H1 (cell line): ENCODE measurements around the gene F10. TPM values are rescaled to one million over a fixed set of nuclear protein-coding genes. Genes with fewer than 3 reads are reported as not detected.

Experiments used
- CTCF ChIA-PET: fragments of 300-600 bp; sonication (Branson Sonifier 250); formaldehyde crosslinking; loops from one replicate; lab custom pipeline; 2021; ENCODE audit not compliant: partially characterized antibody; lab: Charles Lee
- POLR2A ChIA-PET: fragments of 300-600 bp; sonication (Branson Sonifier 250); formaldehyde crosslinking; loops from one replicate; lab custom pipeline; 2021; ENCODE audit warnings: inconsistent platforms; ENCODE audit not compliant: partially characterized antibody; lab: Charles Lee
- DNase-seq, 2 experiments: peaks; one replicate each; pipeline versions ENCODE4 v3.0.0 to v3.0.0-alpha.2; 2010 to 2022; ENCODE audit warnings: low spot score in 2 of 2, low read depth in 1 of 2, mixed read lengths in 1 of 2
- FAIRE-seq: peaks from 2 replicates; lab custom pipeline; 2011; peaks lifted over from hg19 to GRCh38; lab: Jason Lieb, UNC
- H2AFZ ChIP-seq: 2 replicates; pipeline ENCODE4 v1.8.1; 2012; ENCODE audit warnings: low read length, inconsistent platforms
- H2AK5ac ChIP-seq: 2 replicates; pipeline ENCODE4 v1.6.1; 2013; ENCODE audit warnings: low read depth, low read length
- H2BK120ac ChIP-seq: replicated peaks from 2 replicates; pipeline ENCODE3; 2013; ENCODE audit warnings: low read depth, low read length, inconsistent platforms
- H2BK12ac ChIP-seq: 2 replicates; pipeline ENCODE4 v1.6.1; 2013; ENCODE audit warnings: low read depth, low read length
- H2BK15ac ChIP-seq: 2 replicates; pipeline ENCODE4 v1.6.1; 2013; ENCODE audit warnings: low read length
- H2BK20ac ChIP-seq: 2 replicates; pipeline ENCODE4 v1.6.1; 2013; ENCODE audit warnings: low read length
- H2BK5ac ChIP-seq: 2 replicates; pipeline ENCODE4 v1.6.1; 2013; ENCODE audit warnings: low read depth, low read length
- H3K14ac ChIP-seq: 2 replicates; pipeline ENCODE4 v1.6.1; 2013; ENCODE audit warnings: inconsistent platforms; ENCODE audit not compliant: insufficient read length
- H3K18ac ChIP-seq: 2 replicates; pipeline ENCODE4 v1.6.1; 2013; ENCODE audit warnings: low read length; ENCODE audit errors: extremely low read depth
- H3K23ac ChIP-seq: 2 replicates; pipeline ENCODE4 v1.6.1; 2013; ENCODE audit warnings: inconsistent platforms; ENCODE audit not compliant: insufficient read length
- H3K23me2 ChIP-seq: 2 replicates; pipeline ENCODE4 v1.6.1; 2013; ENCODE audit warnings: low read depth, low read length
- H3K27ac ChIP-seq: 2 replicates; pipeline ENCODE4 v1.6.1; 2011; ENCODE audit warnings: low read depth, low read length, inconsistent platforms
- H3K27me3 ChIP-seq, 4 experiments: replicated peaks in 1 of 4; 1 replicate in 1 of 4; 2 replicates in 3 of 4; pipeline versions ENCODE4 v1.6.1 to v1.8.1; 2011 to 2013; ENCODE audit warnings: low read length in 3 of 4, mild to moderate bottlenecking in 3 of 4, inconsistent platforms in 2 of 4, mixed read lengths in 2 of 4, moderate library complexity in 1 of 4; ENCODE audit not compliant: control insufficient read depth in 3 of 4, insufficient read depth in 3 of 4; ENCODE audit errors: extremely low read depth in 1 of 4
- H3K36me3 ChIP-seq, 4 experiments: 2 replicates each; pipeline versions ENCODE4 v1.6.1 to v1.8.1; 2011 to 2013; ENCODE audit warnings: mild to moderate bottlenecking in 4 of 4, low read length in 3 of 4, moderate library complexity in 2 of 4, control low read depth in 1 of 4, inconsistent platforms in 1 of 4; ENCODE audit not compliant: insufficient read depth in 4 of 4, control insufficient read depth in 2 of 4
- H3K4ac ChIP-seq: replicated peaks from 2 replicates; pipeline ENCODE3; 2013; ENCODE audit warnings: low read length, low read depth, mixed read lengths, inconsistent platforms; ENCODE audit not compliant: insufficient read length
- H3K4me1 ChIP-seq, 4 experiments: replicated peaks in 1 of 4; 1 replicate in 1 of 4; 2 replicates in 3 of 4; pipeline versions ENCODE4 v1.6.1 to v1.8.1; 2011 to 2013; ENCODE audit warnings: low read length in 3 of 4, inconsistent platforms in 2 of 4, mixed read lengths in 1 of 4; ENCODE audit not compliant: insufficient read depth in 4 of 4, control insufficient read depth in 3 of 4
- H3K4me2 ChIP-seq, 2 experiments: 2 replicates each; pipeline versions ENCODE4 v1.6.1 to v1.8.1; 2011 to 2013; ENCODE audit warnings: low read depth in 2 of 2, low read length in 2 of 2, control low read depth in 1 of 2, inconsistent platforms in 1 of 2, mild to moderate bottlenecking in 1 of 2; ENCODE audit not compliant: insufficient read depth in 1 of 2
- H3K4me3 ChIP-seq, 4 experiments: fragments of 200-600, 300-600 bp in 1 of 4; sonication (generic), shearing (Covaris generic), sonication (Bioruptor Twin) in 1 of 4; 2 replicates each; pipeline versions ENCODE4 v1.5.1 to v1.8.1; 2011 to 2016; ENCODE audit warnings: low read length in 4 of 4, low read depth in 3 of 4, control low read depth in 2 of 4, inconsistent platforms in 2 of 4, mild to moderate bottlenecking in 2 of 4, mixed read lengths in 1 of 4, moderate library complexity in 1 of 4; ENCODE audit not compliant: insufficient read depth in 2 of 4; ENCODE audit errors: extremely low read depth in 1 of 4
- H3K56ac ChIP-seq: replicated peaks from 2 replicates; pipeline ENCODE3; 2013; ENCODE audit warnings: low read depth, mild to moderate bottlenecking, mixed read lengths, low read length, inconsistent platforms; ENCODE audit not compliant: insufficient read length
- H3K79me1 ChIP-seq: 2 replicates; pipeline ENCODE4 v1.6.1; 2013; ENCODE audit warnings: low read depth, low read length, control low read depth
- H3K79me2 ChIP-seq, 2 experiments: 2 replicates each; pipeline versions ENCODE4 v1.6.1 to v1.8.1; 2012 to 2013; ENCODE audit warnings: low read length in 2 of 2, mild to moderate bottlenecking in 2 of 2, inconsistent platforms in 1 of 2; ENCODE audit not compliant: insufficient read depth in 2 of 2, control insufficient read depth in 1 of 2
- H3K9ac ChIP-seq, 4 experiments: replicated peaks in 1 of 4; 1 replicate in 1 of 4; 2 replicates in 3 of 4; pipeline versions ENCODE4 v1.6.1 to v1.8.1; 2011 to 2013; ENCODE audit warnings: low read depth in 3 of 4, low read length in 3 of 4, control low read depth in 2 of 4, mild to moderate bottlenecking in 2 of 4, moderate library complexity in 2 of 4, inconsistent platforms in 1 of 4; ENCODE audit errors: extremely low read depth in 1 of 4
- H3K9me3 ChIP-seq, 2 experiments: 2 replicates each; pipeline versions ENCODE4 v1.6.1 to v1.8.1; 2012 to 2013; ENCODE audit warnings: mild to moderate bottlenecking in 2 of 2, moderate library complexity in 2 of 2, control low read depth in 1 of 2, inconsistent platforms in 1 of 2, low read depth in 1 of 2, low read length in 1 of 2, mixed read lengths in 1 of 2; ENCODE audit not compliant: insufficient read depth in 2 of 2
- H4K20me1 ChIP-seq, 2 experiments: replicated peaks in 1 of 2; 2 replicates each; pipeline versions ENCODE3 to v1.8.1; 2011 to 2013; ENCODE audit warnings: inconsistent platforms in 2 of 2, low read length in 2 of 2, mild to moderate bottlenecking in 1 of 2; ENCODE audit not compliant: insufficient read depth in 2 of 2, control insufficient read depth in 1 of 2
- H4K5ac ChIP-seq: 2 replicates; pipeline ENCODE4 v1.6.1; 2013; ENCODE audit warnings: low read length, low read depth, mixed read lengths, inconsistent platforms; ENCODE audit not compliant: insufficient read length
- H4K8ac ChIP-seq: 2 replicates; pipeline ENCODE4 v1.8.0; 2013; ENCODE audit warnings: mild to moderate bottlenecking, moderate library complexity, low read length, inconsistent platforms; ENCODE audit not compliant: insufficient read depth; ENCODE audit errors: extremely low read depth
- H4K91ac ChIP-seq: replicated peaks from 2 replicates; pipeline ENCODE3; 2013; ENCODE audit warnings: low read length, mixed read lengths, inconsistent platforms; ENCODE audit not compliant: insufficient read length
- E2F6 ChIP-seq: IDR thresholded peaks from 2 replicates; pipeline ENCODE4 v1.6.1; 2012; ENCODE audit warnings: inconsistent platforms
- HDAC2 ChIP-seq, 2 experiments: fragments of 300-600 bp in 1 of 2; sonication (generic) in 1 of 2; IDR thresholded peaks; 2 replicates each; pipeline ENCODE4 v1.6.1; 2011 to 2012; ENCODE audit warnings: low read depth in 2 of 2, low read length in 2 of 2, mild to moderate bottlenecking in 2 of 2, moderate library complexity in 2 of 2, borderline replicate concordance in 1 of 2, inconsistent platforms in 1 of 2
- NANOG ChIP-seq: IDR thresholded peaks from 2 replicates; pipeline ENCODE4 v1.6.1; 2011; ENCODE audit warnings: low read length, low read depth, mild to moderate bottlenecking, inconsistent platforms; ENCODE audit not compliant: insufficient read depth, poor library complexity, severe bottlenecking
- RAD21 ChIP-seq, 2 experiments: IDR thresholded peaks in 1 of 2; conservative IDR thresholded peaks in 1 of 2; 2 replicates each; pipeline ENCODE4 v1.6.1; 2011; ENCODE audit warnings: low read depth in 2 of 2, low read length in 2 of 2, improper control_type of control experiment in 1 of 2, inconsistent platforms in 1 of 2, mild to moderate bottlenecking in 1 of 2, moderate library complexity in 1 of 2
- SP4 ChIP-seq: IDR thresholded peaks from 2 replicates; pipeline ENCODE4 v1.6.1; 2012; ENCODE audit warnings: low read length, inconsistent platforms
- SUZ12 ChIP-seq: fragments of 200-600 bp; sonication (generic); IDR thresholded peaks from 2 replicates; pipeline ENCODE4 v1.6.1; 2012; ENCODE audit warnings: mild to moderate bottlenecking, inconsistent platforms, low read length, moderate library complexity, mixed read lengths
- TBP ChIP-seq: IDR thresholded peaks from 2 replicates; pipeline ENCODE4 v1.6.1; 2011; ENCODE audit warnings: low read depth, low read length, improper control_type of control experiment
- WGBS, 2 experiments: shearing (Covaris generic) in 1 of 2; methylation state at CpG; one replicate each; pipeline versions ENCODE4 v1.1.6 to v1.1.7; 2013 to 2015; ENCODE audit warnings: low lambda C conversion rate in 2 of 2, mixed read lengths in 2 of 2, inconsistent platforms in 1 of 2, low coverage in 1 of 2, missing lambda C conversion rate in 1 of 2; ENCODE audit not compliant: insufficient replicate concordance in 2 of 2, insufficient coverage in 1 of 2, insufficient read length in 1 of 2; ENCODE audit errors: extremely low coverage in 1 of 2, missing lambda C conversion rate in 1 of 2; 5-methylcytosine and 5-hydroxymethylcytosine counted together
- polyA plus RNA-seq, 7 experiments: library from polyadenylated mRNA; depleted of rRNA in 3 of 7; stranded (reverse) in 5 of 7; unstranded in 2 of 7; fragments of >200 nt in 5 of 7; fragments of 200-250 nt in 2 of 7; gene quantifications; 1 replicate in 5 of 7; 2 replicates in 1 of 7; 4 replicates in 1 of 7; pipeline versions ENCODE4 v1.2.1 to v1.2.3, GENCODE V29; 2011 to 2013; ENCODE audit warnings: missing spikeins in 2 of 7, mixed read lengths in 2 of 7
- total RNA-seq: library from RNA; stranded (reverse); fragmentation: NEBNext Ultra II Directional; extraction: Animal tissue kit (Norgen Biotek cat#: 25700); gene quantifications from 2 replicates; pipeline ENCODE4 v1.2.1, GENCODE V29; 2021

Gene F10
- total and polyA plus RNA-seq, 2 of the 8 experiments (the other 6 are each of a cell fraction or from before 2014, with no cell fraction given), result 2.0 to 4.2 TPM

DNA sequence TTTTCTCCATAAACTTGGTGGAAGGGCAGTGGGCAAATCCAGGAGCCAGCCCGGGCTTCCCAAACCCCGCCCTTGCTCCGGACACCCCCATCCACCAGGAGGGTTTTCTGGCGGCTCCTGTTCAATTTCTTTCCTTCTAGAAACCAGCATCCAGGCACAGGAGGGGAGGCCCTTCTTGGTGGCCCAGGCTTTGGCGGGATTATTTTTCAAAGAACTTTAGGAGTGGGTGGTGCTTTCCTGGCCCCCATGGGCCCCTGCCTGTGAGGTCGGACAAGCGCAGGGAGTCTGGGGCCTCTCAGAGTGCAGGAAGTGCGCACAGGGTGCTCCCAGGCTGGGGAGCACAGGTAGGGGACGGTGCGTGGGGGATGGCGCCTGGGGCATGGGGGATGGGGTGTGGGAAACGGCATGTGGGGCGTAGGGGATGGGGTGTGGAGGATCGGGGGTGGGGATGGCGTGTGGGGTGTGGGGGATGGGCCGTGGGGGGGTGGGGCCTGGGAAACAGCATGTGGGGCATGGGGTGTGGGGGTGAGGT is 16.6 kb upstream of the F10 start:
- DNase-seq, result no peak
- POLR2A ChIA-PET, result interaction anchor here (2.2 kb wide), 1 partner anchor 10 kb away, joined by 14 read pairs; no protein-coding TSS in a partner anchor
- no peak for TF ChIP-seq RAD21 (IDR thresholded peaks at IDR 0.05 in 1 of 2, conservative IDR thresholded peaks at IDR 0.05 in 1 of 2; ENCODE audit: low read depth in 2 of 2, low read length in 2 of 2)
- TF ChIP-seq NANOG, result no peak
- no peak for TF ChIP-seq HDAC2 (IDR thresholded peaks at IDR 0.05; ENCODE audit: borderline replicate concordance in 1 of 2, low read depth in 2 of 2, low read length in 2 of 2)
- no peak for TF ChIP-seq E2F6
- TF ChIP-seq SP4, result no peak
- no peak for TF ChIP-seq TBP
- TF ChIP-seq SUZ12, result no peak

More for the DNA sequence above, 16.6 kb upstream of the F10 start:
- H2BK5ac ChIP-seq, result peak overlapping the region; percentile 71; the same call in 1 of the 2 replicates
- H4K20me1 ChIP-seq, result peaks cover 0 to 5% of the 10 kb centered on the region in 2 experiments
- H2BK12ac ChIP-seq, result no peak overlapping the region
- no peak overlapping the region for H2BK120ac ChIP-seq
- peak overlapping the region; percentile 16 for H3K56ac ChIP-seq
- peaks cover 0 to 5% (median 0%) of the 10 kb centered on the region in 4 experiments; a peak in 1 of 8 replicates for H3K36me3 ChIP-seq
- peaks cover 19 to 21% (median 20%) of the 10 kb centered on the region in 4 experiments; a peak in 6 of 7 replicates for H3K27me3 ChIP-seq
- H4K91ac ChIP-seq, result no peak overlapping the region
- H2BK15ac ChIP-seq, result no peak overlapping the region
- H3K4ac ChIP-seq, result no peak overlapping the region
- H3K27ac ChIP-seq, result no peak overlapping the region
- no peak overlapping the region for H3K9ac ChIP-seq
- H3K79me2 ChIP-seq, result no peaks in the 10 kb centered on the region
- no peak overlapping the region for H3K14ac ChIP-seq
- peak overlapping the region in 1 of 2 experiments; percentile 5; a peak in 1 of 4 replicates for H3K4me2 ChIP-seq
- H3K4me3 ChIP-seq, result no peak overlapping the region
- H4K8ac ChIP-seq, result no peak overlapping the region
- no peak overlapping the region for H4K5ac ChIP-seq
- no peak overlapping the region; the same call in 1 of the 2 replicates for H3K18ac ChIP-seq
- no peak overlapping the region for H2BK20ac ChIP-seq
- 81% methylated on average over 4 of the region's 16 CpGs; no CpG with 5 or more reads in 1 of the 2 experiments for WGBS, 2 experiments
- H2AFZ ChIP-seq, result no peak overlapping the region
- CTCF ChIA-PET, result no interaction called here
- H3K4me1 ChIP-seq, result peaks cover 0 to 13% (median 6%) of the 10 kb centered on the region in 4 experiments; a peak in 6 of 7 replicates
- H3K23ac ChIP-seq, result no peak overlapping the region
- no peaks in the 10 kb centered on the region for H3K79me1 ChIP-seq
- H3K9me3 ChIP-seq, result no peaks in the 10 kb centered on the region; a peak in 1 of 4 replicates
- H3K23me2 ChIP-seq, result peaks cover 14% of the 10 kb centered on the region; the same call in 1 of the 2 replicates
- no peak for FAIRE-seq
- H2AK5ac ChIP-seq, result no peak overlapping the region
